Chondrocyte (in vitro differentiated cells): Measurements from ENCODE around the gene RPRM. TPM values are rescaled to one million over a fixed set of nuclear protein-coding genes. Genes with fewer than 3 reads are reported as not detected.

Experiments used
- DNase-seq: peaks from one replicate; pipeline ENCODE4 v3.0.0; 2021; ENCODE audit warnings: mixed read lengths, low spot score
- H3K27ac Mint-ChIP-seq: one replicate; pipeline ENCODE4 v1.8.0; 2021; ENCODE audit warnings: mild to moderate bottlenecking, moderate library complexity, mixed read lengths; ENCODE audit not compliant: unreplicated experiment
- H3K27me3 Mint-ChIP-seq: 2 replicates; pipeline ENCODE4 v1.8.0; 2021; ENCODE audit warnings: low read depth, mixed read lengths
- H3K36me3 Mint-ChIP-seq: 2 replicates; pipeline ENCODE4 v1.8.0; 2021; ENCODE audit warnings: low read depth, mixed read lengths
- H3K4me1 Mint-ChIP-seq: 2 replicates; pipeline ENCODE4 v1.8.0; 2021; ENCODE audit warnings: low read depth, mild to moderate bottlenecking, mixed read lengths
- H3K4me3 Mint-ChIP-seq: one replicate; pipeline ENCODE4 v1.8.0; 2021; ENCODE audit warnings: mild to moderate bottlenecking, moderate library complexity, mixed read lengths; ENCODE audit not compliant: unreplicated experiment
- H3K9me3 Mint-ChIP-seq: 2 replicates; pipeline ENCODE4 v1.8.0; 2021; ENCODE audit warnings: low read depth, mixed read lengths
- CTCF ChIP-seq: fragments of 200-600 bp; sonication (generic); IDR thresholded peaks from 2 replicates; pipeline ENCODE4 v1.5.0; 2021; ENCODE audit warnings: antibody characterized with exemption, mild to moderate bottlenecking, moderate library complexity
- total RNA-seq: library from RNA; stranded (reverse); gene quantifications from 3 replicates; pipeline ENCODE4 v1.2.1, GENCODE V29; 2021

RPRM gene
- total RNA-seq, 1 donor from 2014 or later = not detected

GRCh38 chr2:153499439-153499838, 20.9 kb upstream of the RPRM start:
- no peak overlapping the region for H3K4me3 Mint-ChIP-seq
- H3K27ac Mint-ChIP-seq = no peak overlapping the region
- no peak for DNase-seq
- H3K9me3 Mint-ChIP-seq = peaks cover 7% of the 10 kb centered on the region
- no peaks in the 10 kb centered on the region for H3K4me1 Mint-ChIP-seq
- no peaks in the 10 kb centered on the region for H3K27me3 Mint-ChIP-seq
- H3K36me3 Mint-ChIP-seq = no peaks in the 10 kb centered on the region
- no peak for TF ChIP-seq CTCF

- Mint-ChIP-seq H3K4me1 (no peaks in the 10 kb centered on the region), H3K27me3 (peaks cover under 1% of the 10 kb centered on the region), H3K4me3 (no peak overlapping the region), H3K9me3 (peaks cover 7% of the 10 kb centered on the region), H3K36me3 (no peaks in the 10 kb centered on the region), H3K27ac (no peak overlapping the region)
- no peak for DNase-seq
- TF ChIP-seq CTCF = no peak
Measured at GRCh38 chr2:153497938-153498629, 19.5 kb upstream of the RPRM start.

- Mint-ChIP-seq H3K27me3 (peaks cover 9% of the 10 kb centered on the region), H3K27ac (no peak overlapping the region), H3K9me3 (no peaks in the 10 kb centered on the region), H3K36me3 (no peaks in the 10 kb centered on the region), H3K4me3 (no peak overlapping the region), H3K4me1 (no peaks in the 10 kb centered on the region)
- no peak for TF ChIP-seq CTCF
- DNase-seq = no peak
Measured at GRCh38 chr2:153495725-153496124, 17.2 kb upstream of the RPRM start.

DNA sequence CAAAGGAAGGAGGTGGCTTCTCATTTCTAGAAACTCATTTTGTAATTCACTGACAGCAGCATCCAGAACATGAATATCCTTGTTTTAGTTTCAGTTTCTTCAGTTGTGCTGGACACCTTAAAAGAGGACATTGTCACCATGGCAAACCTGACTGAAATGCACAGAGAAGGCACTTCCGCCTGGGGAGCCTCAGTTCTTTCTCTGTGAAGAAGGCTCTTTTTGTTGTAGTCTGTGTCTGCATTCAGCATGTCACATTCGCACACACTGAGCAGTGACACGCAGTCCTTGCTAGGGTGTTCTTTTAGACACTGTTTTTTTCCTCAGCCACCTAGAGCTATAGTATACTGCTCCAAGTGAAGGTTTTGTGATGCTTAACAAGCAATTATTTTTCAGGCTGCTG, 9.5 kb upstream of the RPRM start:
- H3K36me3 Mint-ChIP-seq = no peaks in the 10 kb centered on the region
- no peaks in the 10 kb centered on the region for H3K9me3 Mint-ChIP-seq
- H3K4me1 Mint-ChIP-seq = no peaks in the 10 kb centered on the region
- peaks cover 19% of the 10 kb centered on the region for H3K27me3 Mint-ChIP-seq
- no peak for TF ChIP-seq CTCF
- H3K4me3 Mint-ChIP-seq = no peak overlapping the region
- DNase-seq = no peak
- no peak overlapping the region for H3K27ac Mint-ChIP-seq

- no peaks in the 10 kb centered on the region for H3K36me3 Mint-ChIP-seq
- TF ChIP-seq CTCF = no peak
- H3K4me3 Mint-ChIP-seq = no peak overlapping the region
- no peak overlapping the region for H3K27ac Mint-ChIP-seq
- H3K27me3 Mint-ChIP-seq = peaks cover 16% of the 10 kb centered on the region
- H3K4me1 Mint-ChIP-seq = no peaks in the 10 kb centered on the region
- H3K9me3 Mint-ChIP-seq = no peaks in the 10 kb centered on the region
- DNase-seq = no peak
Measured at GRCh38 chr2:153487448-153487847, 8.9 kb upstream of the RPRM start.
